ENCODE results near the gene BIRC2.

The BIRC2 gene

GRCh38 chr11:102426000-102426399, 79.0 kb downstream of the BIRC2 start:
- no peak for DNase-seq (ENCODE audit: extremely low read depth, low read depth)
- no peak for TF ChIP-seq CTCF (IDR thresholded peaks at IDR 0.05; ENCODE audit: low read depth, low read length)

- no peak for TF ChIP-seq CTCF (IDR thresholded peaks at IDR 0.05; ENCODE audit: low read depth, low read length)
- DNase-seq (ENCODE audit: extremely low read depth, low read depth), result no peak
Observed at GRCh38 chr11:102426570-102426969, 79.6 kb downstream of the BIRC2 start.

GRCh38 chr11:102427068-102427467, 80.1 kb downstream of the BIRC2 start:
- TF ChIP-seq CTCF (IDR thresholded peaks at IDR 0.05; ENCODE audit: low read depth, low read length), result no peak
- no peak for DNase-seq (ENCODE audit: extremely low read depth, low read depth)
